ENCODE measurements around the gene COX6B2.
A peak's percentile ranks its signal among the peaks of the same experiment; 100 is the strongest.

Gene COX6B2

DNA sequence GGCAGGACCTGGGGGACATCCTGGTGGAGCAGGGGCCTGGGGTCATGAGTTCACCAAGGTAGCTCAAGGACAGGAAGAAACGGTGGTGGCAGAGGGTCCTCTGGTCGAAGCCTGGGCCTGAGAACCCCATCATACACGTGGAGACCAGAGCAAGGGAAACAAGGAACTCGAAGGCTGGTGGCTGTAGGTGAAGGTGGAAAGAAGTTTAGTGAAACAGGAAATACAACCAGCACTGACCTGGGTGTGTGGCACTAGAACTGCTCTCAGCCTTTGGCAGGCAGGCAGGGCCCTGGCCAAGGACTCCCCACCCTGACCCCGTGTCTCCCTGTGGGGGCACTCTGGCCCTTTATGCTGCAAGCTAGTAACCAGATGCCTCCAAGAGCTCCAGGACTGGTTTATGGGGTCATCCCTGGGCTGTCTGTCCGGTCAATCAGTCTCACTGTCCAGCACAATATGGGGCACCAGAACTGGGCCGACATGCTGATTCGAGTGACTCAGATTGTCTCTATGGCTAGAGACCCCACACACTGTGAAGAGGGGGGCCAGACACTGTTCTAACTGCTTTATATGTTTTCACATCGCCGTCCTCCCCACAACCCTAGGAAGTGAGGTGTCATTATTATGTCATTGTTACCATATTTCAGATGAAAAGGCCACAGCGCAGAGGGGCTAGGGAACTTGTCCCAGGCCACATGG, 3.8 kb downstream of the COX6B2 start:
- no peak for DNase-seq (ENCODE audit: low read depth in 1 of 2, low spot score in 1 of 2)
- in situ Hi-C loops (cut with HindIII; ENCODE audit: low pct_unique_long_range_greater_than_20kb, low sequenced_read_pairs), result no loop called here
- no peak for TF ChIP-seq JUND (IDR thresholded peaks at IDR 0.05; ENCODE audit: low read depth)

- in situ Hi-C loops (cut with HindIII; ENCODE audit: low pct_unique_long_range_greater_than_20kb, low sequenced_read_pairs), result no loop called here
- DNase-seq (ENCODE audit: low read depth in 1 of 2, low spot score in 1 of 2), result no peak
- TF ChIP-seq JUND (IDR thresholded peaks at IDR 0.05; ENCODE audit: low read depth), result no peak
These were observed 6.0 kb downstream of the COX6B2 start for GRCh38 chr19:55348317-55349034.

DNA sequence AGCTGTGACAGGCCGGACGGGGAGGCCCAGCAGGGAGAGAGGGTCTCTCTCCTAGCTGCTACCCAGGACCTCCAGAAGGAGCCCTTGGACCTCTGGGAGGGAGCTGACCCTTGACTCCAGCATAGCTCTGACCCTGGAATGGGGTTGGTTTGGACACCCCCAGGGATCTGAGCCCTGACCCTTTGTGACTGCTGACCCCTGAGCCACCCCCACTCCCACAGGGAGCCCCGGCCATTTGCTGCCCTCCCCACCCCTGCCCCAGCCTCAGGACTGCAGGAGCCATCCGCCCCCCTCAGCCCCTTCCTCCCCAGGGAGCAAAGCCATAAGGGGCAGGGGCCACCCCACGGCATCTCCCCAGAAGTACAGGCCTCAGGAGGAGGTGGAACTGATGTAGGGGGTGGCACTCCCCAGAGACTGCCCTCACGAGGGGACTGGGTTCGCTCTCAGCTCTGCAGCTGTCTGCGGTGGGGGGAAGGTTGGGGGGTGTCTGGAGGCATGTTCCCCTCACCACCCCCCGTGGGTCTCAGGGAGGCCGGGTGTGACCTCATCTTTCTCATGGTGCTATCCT, 7.0 kb downstream of the COX6B2 start:
- DNase-seq (ENCODE audit: low read depth in 1 of 2, low spot score in 1 of 2), result no peak
- no peak for TF ChIP-seq JUND (IDR thresholded peaks at IDR 0.05; ENCODE audit: low read depth)
- in situ Hi-C loops (cut with HindIII; ENCODE audit: low pct_unique_long_range_greater_than_20kb, low sequenced_read_pairs), result no loop called here

DNA sequence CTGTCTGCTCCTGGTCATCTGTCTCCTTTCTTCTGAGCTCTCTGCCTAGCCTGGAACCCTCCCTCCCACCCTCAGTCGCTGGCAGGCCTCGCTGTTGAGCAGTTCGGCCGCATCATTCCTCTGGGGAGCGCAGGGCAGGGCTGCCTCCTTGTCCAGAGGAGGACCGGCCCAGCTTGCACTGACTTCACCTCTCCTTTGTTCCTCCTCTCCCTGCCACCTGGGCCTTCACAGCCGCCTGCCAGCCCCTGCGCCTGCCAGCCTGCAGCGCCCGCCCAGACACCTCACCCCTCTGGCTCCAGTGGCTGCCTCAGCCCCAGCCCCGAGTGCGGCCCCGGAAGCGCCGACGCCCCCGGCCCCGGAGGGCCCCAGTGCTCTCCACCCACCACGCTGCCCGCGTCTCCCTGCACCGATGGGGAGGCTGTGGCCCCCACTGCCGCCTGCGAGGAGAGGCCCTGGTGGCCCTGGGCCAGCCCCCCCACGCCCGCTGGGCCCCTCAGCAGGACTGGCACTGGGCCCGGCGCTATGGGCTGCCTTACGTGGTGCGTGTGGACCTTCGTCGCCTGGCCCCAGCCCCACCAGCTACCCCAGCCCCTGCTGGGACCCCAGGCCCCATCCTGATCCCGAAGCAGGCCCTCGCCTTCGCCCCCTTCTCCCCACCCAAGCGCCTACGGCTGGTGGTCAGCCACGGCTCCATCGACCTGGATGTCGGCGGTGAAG, 7.6 kb downstream of the COX6B2 start:
- no peak for DNase-seq (ENCODE audit: low read depth in 1 of 2, low spot score in 1 of 2)
- in situ Hi-C loops (cut with HindIII; ENCODE audit: low pct_unique_long_range_greater_than_20kb, low sequenced_read_pairs), result no loop called here
- TF ChIP-seq JUND (IDR thresholded peaks at IDR 0.05; ENCODE audit: low read depth), result no peak

DNA sequence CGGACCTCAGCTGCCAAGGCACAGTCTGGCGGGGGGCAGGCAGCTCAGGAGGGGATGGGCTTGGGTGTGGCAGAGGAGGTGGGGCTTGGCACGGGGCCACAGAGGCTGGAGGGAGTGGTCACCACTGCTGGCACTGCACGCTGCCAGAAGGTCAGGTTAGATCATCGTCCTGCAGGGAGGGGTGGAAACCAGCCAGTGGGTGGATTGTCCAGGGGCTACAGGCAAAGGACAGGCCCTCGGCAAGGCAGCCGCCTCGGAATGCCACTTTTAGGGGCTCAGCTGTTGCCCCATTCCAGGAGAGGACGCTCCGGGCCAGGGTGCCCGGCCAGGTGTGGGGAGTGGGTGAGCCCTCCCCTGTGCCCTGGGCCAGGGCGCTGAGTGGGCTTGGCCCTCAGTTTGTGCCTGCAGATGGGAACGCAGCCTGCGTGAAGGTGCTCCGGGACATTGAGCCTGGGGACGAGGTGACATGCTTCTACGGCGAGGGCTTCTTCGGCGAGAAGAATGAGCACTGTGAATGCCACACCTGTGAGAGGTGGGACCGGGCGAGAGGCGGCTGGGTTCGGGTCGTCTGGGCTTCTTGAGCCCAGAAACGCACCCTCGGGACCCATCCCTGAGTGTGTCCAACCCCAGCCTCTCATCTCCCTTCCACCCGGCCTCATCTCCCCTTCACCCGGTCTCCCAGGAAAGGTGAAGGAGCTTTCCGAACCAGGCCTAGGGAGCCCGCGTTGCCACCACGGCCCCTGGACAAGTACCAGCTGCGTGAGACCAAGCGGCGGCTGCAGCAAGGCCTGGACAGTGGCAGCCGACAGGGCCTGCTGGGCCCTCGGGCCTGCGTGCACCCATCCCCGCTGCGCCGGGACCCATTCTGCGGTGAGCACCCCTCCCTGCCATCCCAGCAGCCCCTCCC, 8.4 kb downstream of the COX6B2 start:
- no peak for TF ChIP-seq JUND (IDR thresholded peaks at IDR 0.05; ENCODE audit: low read depth)
- in situ Hi-C loops (cut with HindIII; ENCODE audit: low pct_unique_long_range_greater_than_20kb, low sequenced_read_pairs), result no loop called here
- DNase-seq (ENCODE audit: low read depth in 1 of 2, low spot score in 1 of 2), result no peak

DNA sequence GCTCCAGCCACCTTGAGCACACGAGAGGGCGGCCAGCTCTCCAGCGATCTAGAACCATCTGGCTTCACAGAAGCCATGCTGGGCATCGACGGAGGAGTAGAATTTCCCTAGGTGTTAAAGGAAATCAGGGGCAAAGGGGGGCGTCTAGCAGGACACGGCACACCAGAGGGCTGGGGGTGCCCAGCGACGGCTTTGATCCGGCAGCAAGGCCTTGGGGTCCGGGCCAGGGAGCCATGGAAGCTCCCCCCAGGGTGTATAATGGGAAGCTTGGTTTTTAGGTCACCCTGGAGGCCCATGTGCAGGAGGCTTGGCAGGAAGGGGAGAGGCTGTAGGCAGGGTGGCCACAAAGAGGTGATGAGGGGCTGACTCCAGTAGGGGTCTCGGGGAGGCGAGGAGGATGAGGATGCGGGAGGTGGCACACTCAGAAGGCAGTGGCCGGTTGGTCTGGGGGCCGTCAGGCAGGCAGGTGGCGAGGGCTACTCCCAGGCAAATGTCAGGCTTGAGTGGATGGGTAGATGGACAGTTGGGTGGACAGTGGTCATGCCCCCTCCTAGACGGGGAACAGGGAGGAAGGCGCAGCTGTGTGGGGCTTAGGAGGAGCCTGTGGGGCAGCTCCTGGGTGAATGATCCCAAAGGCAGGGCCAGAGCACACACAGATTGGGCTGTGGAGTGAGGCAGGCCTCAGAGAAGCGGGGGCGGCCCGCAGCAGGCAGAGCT, 9.3 kb downstream of the COX6B2 start:
- no peak for TF ChIP-seq JUND (IDR thresholded peaks at IDR 0.05; ENCODE audit: low read depth)
- no peak for DNase-seq (ENCODE audit: low read depth in 1 of 2, low spot score in 1 of 2)
- in situ Hi-C loops (cut with HindIII; ENCODE audit: low pct_unique_long_range_greater_than_20kb, low sequenced_read_pairs), result no loop called here

DNA sequence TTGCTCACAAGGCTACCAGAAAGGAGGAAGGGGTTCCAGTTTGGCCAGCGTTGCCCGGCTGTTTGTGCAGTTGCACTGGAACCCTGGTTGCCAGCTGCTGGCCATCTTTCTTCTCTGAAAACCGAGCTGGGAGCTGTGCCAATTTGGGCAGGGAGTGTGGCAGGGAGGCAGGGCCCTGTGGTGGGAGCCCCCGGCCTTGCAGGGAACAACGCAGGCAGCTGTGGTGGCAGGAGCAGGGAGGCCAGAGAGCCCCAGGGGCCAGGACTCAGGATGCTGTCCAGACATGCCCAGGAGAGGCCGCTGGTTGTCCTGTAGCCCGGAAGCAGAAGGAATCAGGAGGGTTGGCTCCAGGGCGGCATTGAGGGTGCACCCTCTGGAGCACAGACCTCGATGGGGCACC, 10.1 kb downstream of the COX6B2 start:
- TF ChIP-seq JUND (IDR thresholded peaks at IDR 0.05; ENCODE audit: low read depth), result no peak
- in situ Hi-C loops (cut with HindIII; ENCODE audit: low pct_unique_long_range_greater_than_20kb, low sequenced_read_pairs), result no loop called here
- DNase-seq (ENCODE audit: low read depth in 1 of 2, low spot score in 1 of 2), result peak in 1 of 2 experiments; percentile 53

GRCh38 chr19:55341595-55342531, 12.7 kb downstream of the COX6B2 start:
- in situ Hi-C loops (cut with HindIII; ENCODE audit: low pct_unique_long_range_greater_than_20kb, low sequenced_read_pairs), result no loop called here
- no peak for TF ChIP-seq JUND (IDR thresholded peaks at IDR 0.05; ENCODE audit: low read depth)
- DNase-seq (ENCODE audit: low read depth in 1 of 2, low spot score in 1 of 2), result no peak

GRCh38 chr19:55341171-55341588, 13.3 kb downstream of the COX6B2 start:
- no peak for TF ChIP-seq JUND (IDR thresholded peaks at IDR 0.05; ENCODE audit: low read depth)
- in situ Hi-C loops (cut with HindIII; ENCODE audit: low pct_unique_long_range_greater_than_20kb, low sequenced_read_pairs), result no loop called here
- peak; percentile 63 to 68 for DNase-seq (ENCODE audit: low read depth in 1 of 2, low spot score in 1 of 2)

GRCh38 chr19:55340784-55341147, 13.8 kb downstream of the COX6B2 start:
- in situ Hi-C loops (cut with HindIII; ENCODE audit: low pct_unique_long_range_greater_than_20kb, low sequenced_read_pairs), result no loop called here
- DNase-seq (ENCODE audit: low read depth in 1 of 2, low spot score in 1 of 2), result no peak
- no peak for TF ChIP-seq JUND (IDR thresholded peaks at IDR 0.05; ENCODE audit: low read depth)
